HepG2 (cell line): Measurements from ENCODE around the gene STX12. TPM values are rescaled to one million over a fixed set of nuclear protein-coding genes. Genes with fewer than 3 reads are reported as not detected.

ENCODE experiments used
- CHD4 ChIP-seq: fragments of 200-600 bp; sonication (generic); IDR thresholded peaks from 2 replicates; pipeline ENCODE4 v1.7.0; 2017; ENCODE audit warnings: mild to moderate bottlenecking, low read length, borderline replicate concordance
- ETV5 ChIP-seq: IDR thresholded peaks from 2 replicates; pipeline ENCODE4 v1.6.1; 2018; ENCODE audit warnings: missing biosample characterization, missing genetic modification reagents, inconsistent platforms, borderline replicate concordance
- GMEB1 ChIP-seq: sonication (generic); formaldehyde crosslinking; IDR thresholded peaks from 2 replicates; pipeline ENCODE4 v1.5.1; 2020; ENCODE audit warnings: missing genetic modification reagents, mild to moderate bottlenecking, borderline replicate concordance
- MTA3 ChIP-seq: sonication (generic); formaldehyde crosslinking; IDR thresholded peaks from 2 replicates; pipeline ENCODE4 v1.4.0; 2020; ENCODE audit warnings: missing genetic modification reagents
- RELA ChIP-seq: sonication (generic); formaldehyde crosslinking; IDR thresholded peaks from 2 replicates; pipeline ENCODE4 v1.4.0; 2020; ENCODE audit warnings: missing genetic modification reagents
- TBL1XR1 ChIP-seq: fragments of 150-350 bp; IDR thresholded peaks from 2 replicates; pipeline ENCODE4 v1.6.1; 2014; ENCODE audit warnings: borderline replicate concordance, low read length; ENCODE audit not compliant: partially characterized antibody
- USF2 ChIP-seq, 2 experiments: sonication (generic) in 1 of 2; formaldehyde crosslinking in 1 of 2; IDR thresholded peaks; 2 replicates each; pipeline versions ENCODE4 v1.5.1 to v1.6.1; 2011 to 2020; ENCODE audit warnings: borderline replicate concordance in 1 of 2, low read depth in 1 of 2, low read length in 1 of 2, mild to moderate bottlenecking in 1 of 2, missing genetic modification reagents in 1 of 2, moderate library complexity in 1 of 2
- YEATS4 ChIP-seq: sonication (generic); formaldehyde crosslinking; IDR thresholded peaks from 2 replicates; pipeline ENCODE4 v1.4.0; 2020; ENCODE audit warnings: missing genetic modification reagents, borderline replicate concordance
- ZNF564 ChIP-seq: sonication (generic); formaldehyde crosslinking; IDR thresholded peaks from 2 replicates; pipeline ENCODE4 v1.8.1; 2023; ENCODE audit warnings: mild to moderate bottlenecking, missing genetic modification reagents
- ZNF572 ChIP-seq: sonication (generic); formaldehyde crosslinking; IDR thresholded peaks from 2 replicates; pipeline ENCODE4 v1.5.1; 2020; ENCODE audit warnings: mild to moderate bottlenecking, missing genetic modification reagents
- ZNF574 ChIP-seq: sonication (generic); formaldehyde crosslinking; IDR thresholded peaks from 2 replicates; pipeline ENCODE4 v1.4.0; 2020; ENCODE audit warnings: missing genetic modification reagents
- ZNF710 ChIP-seq: sonication (generic); formaldehyde crosslinking; IDR thresholded peaks from 2 replicates; pipeline ENCODE4 v1.5.0; 2020; ENCODE audit warnings: mild to moderate bottlenecking, missing genetic modification reagents, borderline replicate concordance
- ZNF747 ChIP-seq: sonication (generic); formaldehyde crosslinking; IDR thresholded peaks from 2 replicates; pipeline ENCODE4 v1.8.1; 2023; ENCODE audit warnings: missing genetic modification reagents, mild to moderate bottlenecking, borderline replicate concordance
- ZNF891 ChIP-seq: sonication (generic); formaldehyde crosslinking; IDR thresholded peaks from 2 replicates; pipeline ENCODE4 v1.5.0; 2020; ENCODE audit warnings: mild to moderate bottlenecking, missing genetic modification reagents
- polyA plus RNA-seq, 8 experiments: library from polyadenylated mRNA; depleted of rRNA in 3 of 8; stranded (reverse) in 7 of 8; unstranded in 1 of 8; fragments of >200 nt; fragmentation: Illumina TruSeq in 4 of 8; extraction: Trizol in 4 of 8; gene quantifications; 2 replicates each; pipeline versions ENCODE4 v1.2.1 to v1.2.3, GENCODE V29; 2011 to 2016; ENCODE audit warnings: low read depth in 4 of 8, missing spikeins in 1 of 8, mixed read lengths in 1 of 8; ENCODE audit not compliant: insufficient read depth in 1 of 8
- total RNA-seq, 5 experiments: library from RNA; depleted of rRNA; stranded (reverse); fragments of >200 nt; fragmentation: Illumina TruSeq; extraction: Trizol; gene quantifications; 2 replicates each; pipeline ENCODE4 v1.2.3, GENCODE V29; 2016; ENCODE audit warnings: low read depth in 1 of 5
- TF ChIP-seq, protein P1 (sequence below): IDR thresholded peaks from 2 replicates; pipeline ENCODE4 v1.6.1; 2018; ENCODE audit warnings: missing genetic modification reagents
- TF ChIP-seq, protein P2 (sequence below): sonication (generic); formaldehyde crosslinking; IDR thresholded peaks from 2 replicates; pipeline ENCODE4 v1.4.0; 2020; ENCODE audit warnings: mild to moderate bottlenecking, missing genetic modification reagents

Gene STX12
- total and polyA plus RNA-seq, 2 of the 13 experiments (the other 11 are each of a cell fraction or from before 2014, with no cell fraction given) = 9.0 to 19.7 TPM

DNA sequence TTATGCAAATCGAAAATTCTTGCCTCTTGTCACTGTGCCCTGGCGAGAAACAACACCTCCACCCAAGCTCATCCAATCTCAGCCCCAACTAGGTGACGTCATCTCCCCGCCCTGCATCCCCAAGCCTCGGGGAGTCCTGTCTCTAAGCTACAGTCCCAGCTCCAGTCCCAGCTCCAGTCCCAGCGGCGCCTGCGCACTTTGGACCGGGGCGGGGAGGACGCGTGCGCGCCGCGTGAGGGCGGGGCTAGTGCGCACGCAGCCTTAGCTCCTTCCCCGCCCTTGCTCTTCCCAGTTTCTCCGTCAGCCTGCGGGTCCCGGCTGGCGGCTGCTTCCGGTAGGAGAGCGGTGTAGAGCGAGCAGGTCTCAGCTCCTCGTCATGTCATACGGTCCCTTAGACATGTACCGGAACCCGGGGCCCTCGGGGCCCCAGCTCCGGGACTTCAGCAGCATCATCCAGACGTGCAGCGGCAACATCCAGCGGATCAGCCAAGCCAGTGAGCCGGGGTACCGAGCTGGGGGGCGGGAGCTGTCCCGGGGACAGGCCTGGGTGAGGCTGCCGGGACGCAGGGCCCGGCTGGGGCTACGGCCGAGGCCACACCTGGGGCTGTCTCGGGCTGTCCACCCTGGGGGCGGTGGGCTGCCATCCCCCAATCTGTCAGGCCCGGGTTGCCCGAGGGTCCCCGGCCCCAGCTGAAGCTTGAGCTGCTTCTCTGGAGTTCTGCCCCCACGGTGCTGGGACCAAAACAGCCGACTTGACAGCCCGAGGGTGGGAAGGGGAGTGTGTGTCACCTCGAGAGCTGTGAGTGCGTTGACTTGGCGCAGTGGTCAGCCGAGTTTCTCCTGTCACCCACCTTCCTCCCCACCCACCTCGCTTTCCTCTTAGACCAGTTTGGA is at the start of gene STX12 (continued):
- TF ChIP-seq YEATS4 (CRISPR knock-in tag) (peak; percentile 38; the same call in 1 of the 2 replicates), ZNF891 (CRISPR knock-in tag) (0 out of 2 replicates have a peak, but pooled peaks have one; percentile 43), ZNF710 (no peak), ZNF564 (CRISPR knock-in tag) (no peak), MTA3 (CRISPR knock-in tag) (no peak), TBL1XR1 (no peak), ZNF572 (no peak), USF2 (IDR thresholded peaks at IDR 0.05; ENCODE audit: low read depth, low read length) (no peak), USF2 (CRISPR knock-in tag; IDR thresholded peaks at IDR 0.05; ENCODE audit: borderline replicate concordance) (no peak), GMEB1 (CRISPR knock-in tag) (peak; percentile 88), CHD4 (no peak), ZNF574 (CRISPR knock-in tag) (peak; percentile 78; the same call in 1 of the 2 replicates), RELA (CRISPR knock-in tag) (no peak), ZNF747 (no peak), ETV5 (CRISPR knock-in tag) (peak; percentile 85)
- TF ChIP-seq, protein P1, sequence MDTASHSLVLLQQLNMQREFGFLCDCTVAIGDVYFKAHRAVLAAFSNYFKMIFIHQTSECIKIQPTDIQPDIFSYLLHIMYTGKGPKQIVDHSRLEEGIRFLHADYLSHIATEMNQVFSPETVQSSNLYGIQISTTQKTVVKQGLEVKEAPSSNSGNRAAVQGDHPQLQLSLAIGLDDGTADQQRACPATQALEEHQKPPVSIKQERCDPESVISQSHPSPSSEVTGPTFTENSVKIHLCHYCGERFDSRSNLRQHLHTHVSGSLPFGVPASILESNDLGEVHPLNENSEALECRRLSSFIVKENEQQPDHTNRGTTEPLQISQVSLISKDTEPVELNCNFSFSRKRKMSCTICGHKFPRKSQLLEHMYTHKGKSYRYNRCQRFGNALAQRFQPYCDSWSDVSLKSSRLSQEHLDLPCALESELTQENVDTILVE (CRISPR knock-in tag) = peak; percentile 84; the same call in 1 of the 2 replicates
- TF ChIP-seq, protein P2, sequence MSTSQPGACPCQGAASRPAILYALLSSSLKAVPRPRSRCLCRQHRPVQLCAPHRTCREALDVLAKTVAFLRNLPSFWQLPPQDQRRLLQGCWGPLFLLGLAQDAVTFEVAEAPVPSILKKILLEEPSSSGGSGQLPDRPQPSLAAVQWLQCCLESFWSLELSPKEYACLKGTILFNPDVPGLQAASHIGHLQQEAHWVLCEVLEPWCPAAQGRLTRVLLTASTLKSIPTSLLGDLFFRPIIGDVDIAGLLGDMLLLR (CRISPR knock-in tag) = no peak
